ENCODE results near the gene MFSD1.

- no peak for TF ChIP-seq EZH2 (IDR thresholded peaks at IDR 0.05; ENCODE audit: low read length, missing control alignments)
- TF ChIP-seq CTCF (conservative IDR thresholded peaks at IDR 0.05 in 1 of 2, IDR thresholded peaks at IDR 0.05 in 1 of 2; ENCODE audit: low read depth in 1 of 2, low read length in 2 of 2): no peak
Observed at GRCh38 chr3:158801696-158802408, at the start of gene MFSD1.
